Measurements from ENCODE around the gene TUBD1.
"Not testable (repeated sequence)": the region's sequence is repeated elsewhere in the genome, so short reads cannot be mapped to it uniquely, and the experiment has no call there.

Gene TUBD1

GRCh38 chr17:59878624-59879023, 14.1 kb downstream of the TUBD1 start:
- in situ Hi-C loops (cut with HindIII; ENCODE audit: low pct_ligation_motif_present, low sequenced_read_pairs), result no loop called here
- no peaks in the 10 kb centered on the region for H3K27me3 ChIP-seq (replicated peaks)
- no peak overlapping the region for H3K4me3 ChIP-seq (ENCODE audit: low read depth, low read length)
- no peak for DNase-seq
- H3K27ac ChIP-seq, result no peak overlapping the region
- no peak for TF ChIP-seq CTCF (IDR thresholded peaks at IDR 0.05; ENCODE audit: low read depth, low read length, missing control alignments)
- H3K36me3 ChIP-seq (replicated peaks), result peaks cover 11% of the 10 kb centered on the region

GRCh38 chr17:59877965-59878364, 14.8 kb downstream of the TUBD1 start:
- Histone ChIP-seq H3K27ac (no peak overlapping the region), H3K27me3 (replicated peaks) (no peaks in the 10 kb centered on the region), H3K4me3 (ENCODE audit: low read depth, low read length) (no peak overlapping the region), H3K36me3 (replicated peaks) (peaks cover 8% of the 10 kb centered on the region)
- in situ Hi-C loops (cut with HindIII; ENCODE audit: low pct_ligation_motif_present, low sequenced_read_pairs), result no loop called here
- no peak for TF ChIP-seq CTCF (IDR thresholded peaks at IDR 0.05; ENCODE audit: low read depth, low read length, missing control alignments)
- no peak for DNase-seq

GRCh38 chr17:59876107-59876506, 16.6 kb downstream of the TUBD1 start:
- in situ Hi-C loops (cut with HindIII; ENCODE audit: low pct_ligation_motif_present, low sequenced_read_pairs), result no loop called here
- TF ChIP-seq CTCF (IDR thresholded peaks at IDR 0.05; ENCODE audit: low read depth, low read length, missing control alignments), result no peak
- no peak overlapping the region for H3K27ac ChIP-seq
- no peak overlapping the region for H3K4me3 ChIP-seq (ENCODE audit: low read depth, low read length)
- no peaks in the 10 kb centered on the region for H3K27me3 ChIP-seq (replicated peaks)
- peaks cover 8% of the 10 kb centered on the region for H3K36me3 ChIP-seq (replicated peaks)
- no peak for DNase-seq

- no peak overlapping the region for H3K4me3 ChIP-seq (ENCODE audit: low read depth, low read length)
Measured at GRCh38 chr17:59874376-59874775, 18.4 kb downstream of the TUBD1 start.

GRCh38 chr17:59873414-59873813, 19.3 kb downstream of the TUBD1 start:
- H3K27ac ChIP-seq; H3K27me3 ChIP-seq (replicated peaks); DNase-seq; H3K36me3 ChIP-seq (replicated peaks); H3K4me3 ChIP-seq (ENCODE audit: low read depth, low read length); in situ Hi-C loops (cut with HindIII; ENCODE audit: low pct_ligation_motif_present, low sequenced_read_pairs): not testable (repeated sequence)

More at GRCh38 chr17:59874376-59874775, 18.4 kb downstream of the TUBD1 start:
- no peak for TF ChIP-seq CTCF (IDR thresholded peaks at IDR 0.05; ENCODE audit: low read depth, low read length, missing control alignments)
- in situ Hi-C loops (cut with HindIII; ENCODE audit: low pct_ligation_motif_present, low sequenced_read_pairs), result no loop called here
- no peaks in the 10 kb centered on the region for H3K27me3 ChIP-seq (replicated peaks)
- no peak for DNase-seq
- H3K27ac ChIP-seq, result no peak overlapping the region
- peaks cover 8% of the 10 kb centered on the region for H3K36me3 ChIP-seq (replicated peaks)

- Histone ChIP-seq H3K4me3 (ENCODE audit: low read depth, low read length) (no peak overlapping the region), H3K27ac (no peak overlapping the region), H3K27me3 (replicated peaks) (no peaks in the 10 kb centered on the region), H3K36me3 (replicated peaks) (peaks cover 4% of the 10 kb centered on the region)
- no peak for DNase-seq
- in situ Hi-C loops (cut with HindIII; ENCODE audit: low pct_ligation_motif_present, low sequenced_read_pairs), result no loop called here
- no peak for TF ChIP-seq CTCF (IDR thresholded peaks at IDR 0.05; ENCODE audit: low read depth, low read length, missing control alignments)
Measured at GRCh38 chr17:59872351-59872750, 20.4 kb downstream of the TUBD1 start.

Data from brain microvascular endothelial cell (primary cell).